ENCODE data around the gene TEN1. TPM values are rescaled to one million over a fixed set of nuclear protein-coding genes. Genes with fewer than 3 reads are reported as not detected.

TEN1 gene
- total RNA-seq, 1 experiment from 2014 or later = 19.3 TPM

- peak overlapping the region; percentile 82 to 93 (median 86) for H3K27ac Mint-ChIP-seq
- Histone ChIP-seq H4K20me1 (ENCODE audit: control insufficient read depth, insufficient read depth, insufficient read length) (no peaks in the 10 kb centered on the region), H4K5ac (ENCODE audit: insufficient read length, low read depth, low read length) (no peak overlapping the region), H3K18ac (ENCODE audit: insufficient read length, low read depth, low read length) (no peak overlapping the region), H3K9ac (ENCODE audit: extremely low read depth, insufficient read length, low read length) (no peak overlapping the region), H3K27ac (ENCODE audit: insufficient read length, low read depth, low read length) (no peak overlapping the region), H3K56ac (ENCODE audit: insufficient read length, low read depth, low read length) (no peak overlapping the region), H2AK5ac (ENCODE audit: insufficient read length, low read length) (no peak overlapping the region), H3K23me2 (ENCODE audit: insufficient read length, low read depth, low read length, poor library complexity, severe bottlenecking) (no peaks in the 10 kb centered on the region), H3K4me1 (ENCODE audit: insufficient read depth, low read length) (no peaks in the 10 kb centered on the region; the same call in 1 of the 2 replicates), H3K23ac (ENCODE audit: insufficient read length, low read depth, low read length) (no peak overlapping the region), H3K27me3 (ENCODE audit: insufficient read depth, low read length) (no peaks in the 10 kb centered on the region), H3K14ac (ENCODE audit: insufficient read depth, low read length) (no peak overlapping the region; the same call in 1 of the 2 replicates), H2AFZ (ENCODE audit: low read length) (no peak overlapping the region), H2BK20ac (ENCODE audit: low read depth, low read length, poor library complexity, severe bottlenecking) (no peak overlapping the region), H3K79me1 (ENCODE audit: insufficient read depth, low read depth, low read length, poor library complexity, severe bottlenecking) (no peaks in the 10 kb centered on the region), H3K79me2 (ENCODE audit: insufficient read depth, low read length) (no peaks in the 10 kb centered on the region), H2BK15ac (ENCODE audit: low read depth, low read length) (no peak overlapping the region), H2BK12ac (ENCODE audit: insufficient read length, low read depth, low read length) (no peak overlapping the region), H3K4ac (ENCODE audit: low read depth, low read length) (no peak overlapping the region), H3T11ph (ENCODE audit: low read length) (no peak overlapping the region), H4K91ac (ENCODE audit: insufficient read length, low read depth, low read length) (no peak overlapping the region), H3K9me3 (ENCODE audit: control insufficient read depth, low read depth, low read length) (no peaks in the 10 kb centered on the region), H3K4me2 (ENCODE audit: insufficient read depth, insufficient read length, low read length) (no peak overlapping the region), H4K8ac (replicated peaks; ENCODE audit: insufficient read length, low read depth, low read length) (no peak overlapping the region), H2BK5ac (ENCODE audit: insufficient read length, low read length) (no peak overlapping the region), H2BK120ac (ENCODE audit: low read depth, low read length, poor library complexity, severe bottlenecking) (no peak overlapping the region)
- no peak for DNase-seq
- H3K36me3 Mint-ChIP-seq (ENCODE audit: insufficient read depth in 1 of 3, low read depth in 3 of 3) = peaks cover 23 to 38% (median 34%) of the 10 kb centered on the region in 3 experiments; a peak in 6 of 7 replicates
- H3K4me1 Mint-ChIP-seq = peaks cover 38 to 55% of the 10 kb centered on the region in 2 experiments
- H3K9me3 Mint-ChIP-seq = no peaks in the 10 kb centered on the region
- H3K27me3 Mint-ChIP-seq (ENCODE audit: low read depth) = no peaks in the 10 kb centered on the region
- TF ChIP-seq, protein P1, sequence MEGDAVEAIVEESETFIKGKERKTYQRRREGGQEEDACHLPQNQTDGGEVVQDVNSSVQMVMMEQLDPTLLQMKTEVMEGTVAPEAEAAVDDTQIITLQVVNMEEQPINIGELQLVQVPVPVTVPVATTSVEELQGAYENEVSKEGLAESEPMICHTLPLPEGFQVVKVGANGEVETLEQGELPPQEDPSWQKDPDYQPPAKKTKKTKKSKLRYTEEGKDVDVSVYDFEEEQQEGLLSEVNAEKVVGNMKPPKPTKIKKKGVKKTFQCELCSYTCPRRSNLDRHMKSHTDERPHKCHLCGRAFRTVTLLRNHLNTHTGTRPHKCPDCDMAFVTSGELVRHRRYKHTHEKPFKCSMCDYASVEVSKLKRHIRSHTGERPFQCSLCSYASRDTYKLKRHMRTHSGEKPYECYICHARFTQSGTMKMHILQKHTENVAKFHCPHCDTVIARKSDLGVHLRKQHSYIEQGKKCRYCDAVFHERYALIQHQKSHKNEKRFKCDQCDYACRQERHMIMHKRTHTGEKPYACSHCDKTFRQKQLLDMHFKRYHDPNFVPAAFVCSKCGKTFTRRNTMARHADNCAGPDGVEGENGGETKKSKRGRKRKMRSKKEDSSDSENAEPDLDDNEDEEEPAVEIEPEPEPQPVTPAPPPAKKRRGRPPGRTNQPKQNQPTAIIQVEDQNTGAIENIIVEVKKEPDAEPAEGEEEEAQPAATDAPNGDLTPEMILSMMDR (conservative IDR thresholded peaks at IDR 0.05) = no peak
- 0 out of 5 replicates have a peak overlapping the region, but pooled peaks of 1 of the 2 experiments have one; percentile 2 for H3K4me3 Mint-ChIP-seq
- WGBS (ENCODE audit: extremely low coverage, insufficient read length, low lambda C conversion rate) = no CpG with 5 or more reads among the region's 22 CpGs
Observed at GRCh38 chr17:76036497-76037261, 57.6 kb downstream of the TEN1 start.

Data from H9 (cell line).